ENCODE results near the gene UGT8.
"Not testable (repeated sequence)": the region's sequence is repeated elsewhere in the genome, so short reads cannot be mapped to it uniquely, and the experiment has no call there.

UGT8 gene

GRCh38 chr4:114603497-114603896 is 4.9 kb downstream of the UGT8 start:
- in situ Hi-C loops (cut with MboI; ENCODE audit: low sequenced_read_pairs) = no loop called here

- in situ Hi-C loops (cut with MboI; ENCODE audit: low sequenced_read_pairs) = no loop called here
Observed at GRCh38 chr4:114606245-114606644, 7.6 kb downstream of the UGT8 start.

- in situ Hi-C loops (cut with MboI; ENCODE audit: low sequenced_read_pairs) = no loop called here
Observed at GRCh38 chr4:114607056-114607455, 8.4 kb downstream of the UGT8 start.

DNA sequence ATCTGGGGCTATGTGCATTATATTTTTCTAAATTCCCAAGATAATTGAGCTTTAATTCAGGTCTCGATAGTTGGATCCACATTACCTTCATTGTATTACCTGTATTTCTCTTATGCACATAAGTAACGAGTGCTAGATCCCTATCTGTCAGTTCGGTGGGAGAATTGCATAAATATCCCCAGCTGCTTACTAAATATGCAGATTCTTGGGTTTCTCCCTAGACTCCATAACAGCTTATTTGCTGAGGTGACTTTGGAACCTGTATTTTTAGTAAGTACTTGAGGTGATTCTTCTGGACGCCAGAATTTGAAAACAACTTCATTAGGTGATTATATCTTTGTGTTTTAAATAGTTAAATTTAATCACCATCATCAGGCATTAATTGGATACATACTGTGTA is 15.0 kb downstream of the UGT8 start:
- in situ Hi-C loops (cut with MboI; ENCODE audit: low sequenced_read_pairs) = no loop called here

DNA sequence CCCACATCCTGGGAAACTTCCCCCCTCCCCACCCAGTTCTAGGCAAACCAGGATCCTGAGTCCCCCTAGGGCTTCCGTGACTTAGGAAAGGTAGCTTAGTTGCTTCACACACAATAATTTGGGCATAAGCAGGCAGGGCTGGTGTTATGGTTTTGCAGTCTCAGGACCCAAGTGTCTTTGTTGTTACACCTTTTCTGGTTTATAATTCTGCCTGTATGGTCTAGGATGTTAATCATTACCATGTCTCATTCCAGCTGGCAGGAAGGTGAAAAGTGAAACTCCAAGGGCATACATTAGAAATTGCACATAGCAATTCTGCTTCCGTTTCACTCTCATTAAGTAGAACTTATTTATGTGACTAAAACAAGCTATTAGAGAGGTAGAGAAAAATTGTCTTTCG is 16.8 kb downstream of the UGT8 start:
- in situ Hi-C loops (cut with MboI; ENCODE audit: low sequenced_read_pairs) = no loop called here

- in situ Hi-C loops (cut with MboI; ENCODE audit: low sequenced_read_pairs) = not testable (repeated sequence)
Observed at GRCh38 chr4:114616036-114616435, 17.4 kb downstream of the UGT8 start.

- in situ Hi-C loops (cut with MboI; ENCODE audit: low sequenced_read_pairs) = no loop called here
Observed at GRCh38 chr4:114626196-114626595, 27.6 kb downstream of the UGT8 start.

- in situ Hi-C loops (cut with MboI; ENCODE audit: low sequenced_read_pairs) = no loop called here
Observed at GRCh38 chr4:114636192-114636935, 37.8 kb downstream of the UGT8 start.

DNA sequence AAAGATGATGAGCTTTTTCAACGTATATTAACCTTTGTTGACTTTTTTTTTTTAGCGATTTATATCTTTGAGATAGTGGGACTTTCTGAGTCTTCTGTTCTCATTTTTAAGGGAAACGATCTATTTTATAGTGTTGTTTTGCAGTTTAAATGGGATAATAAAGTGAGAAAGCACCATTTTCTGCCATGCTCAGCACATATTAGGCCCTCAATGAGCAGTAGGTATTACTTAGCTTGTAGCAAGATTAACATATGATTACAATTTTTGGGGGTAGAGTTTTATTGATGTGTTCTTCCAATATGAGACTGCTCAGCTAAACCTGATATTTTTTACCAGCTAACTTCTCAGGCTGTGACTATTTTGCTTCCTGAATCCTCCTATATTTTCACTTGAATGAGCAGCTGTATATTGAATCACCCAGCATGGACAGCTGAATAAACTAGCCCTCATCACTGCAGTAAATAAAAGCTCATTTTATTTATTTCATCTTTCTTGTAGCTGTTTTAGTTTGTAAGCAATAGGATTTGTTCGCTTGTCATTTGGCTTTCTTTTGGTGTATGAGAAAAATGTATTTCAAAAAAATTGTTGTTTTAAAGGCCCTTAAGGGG is 43.7 kb downstream of the UGT8 start:
- in situ Hi-C loops (cut with MboI; ENCODE audit: low sequenced_read_pairs) = no loop called here

- in situ Hi-C loops (cut with MboI; ENCODE audit: low sequenced_read_pairs) = no loop called here
Observed at GRCh38 chr4:114649908-114650307, 51.3 kb downstream of the UGT8 start.

GRCh38 chr4:114653675-114654074 is 55.1 kb downstream of the UGT8 start:
- in situ Hi-C loops (cut with MboI; ENCODE audit: low sequenced_read_pairs) = no loop called here

- in situ Hi-C loops (cut with MboI; ENCODE audit: low sequenced_read_pairs) = no loop called here
Observed at GRCh38 chr4:114654592-114654991, 56.0 kb downstream of the UGT8 start.

DNA sequence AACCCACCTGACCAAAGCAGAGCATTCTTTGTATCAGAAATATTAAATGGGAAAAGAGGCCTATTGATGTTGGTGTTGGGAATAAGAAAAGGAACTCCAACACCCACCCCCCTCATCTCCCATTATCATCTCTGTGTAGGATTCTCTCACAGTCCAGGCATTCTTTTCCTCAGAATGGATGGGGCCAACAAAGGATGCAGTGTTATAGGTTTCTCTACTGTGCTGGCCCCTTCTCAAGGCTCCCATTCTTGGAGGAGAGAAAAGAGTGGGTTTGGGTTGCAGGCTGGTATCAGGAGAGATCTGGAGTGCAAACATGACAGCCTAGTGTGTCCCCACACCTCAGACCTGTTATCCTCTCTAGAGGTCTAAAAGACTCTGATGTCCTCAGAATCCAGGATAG is 59.6 kb downstream of the UGT8 start:
- in situ Hi-C loops (cut with MboI; ENCODE audit: low sequenced_read_pairs) = no loop called here

DNA sequence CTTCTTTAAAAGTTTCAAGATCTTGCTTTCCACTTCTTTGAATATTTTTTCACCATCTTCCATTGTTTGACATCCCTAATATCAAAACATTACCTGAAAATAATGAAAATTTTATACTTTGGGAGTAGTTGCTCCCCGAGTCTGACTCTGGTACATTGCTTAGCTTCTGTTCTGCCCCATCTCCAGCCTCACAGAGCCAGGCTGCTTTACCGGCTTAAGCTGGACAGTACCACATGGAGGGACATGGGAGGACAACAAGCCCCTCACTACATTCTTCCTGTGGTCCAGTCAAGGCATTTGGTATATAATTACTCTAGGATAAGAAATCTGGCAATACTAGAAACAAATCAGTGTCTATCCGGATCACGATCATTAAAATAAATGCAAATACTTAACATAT is 60.2 kb downstream of the UGT8 start:
- in situ Hi-C loops (cut with MboI; ENCODE audit: low sequenced_read_pairs) = no loop called here

- in situ Hi-C loops (cut with MboI; ENCODE audit: low sequenced_read_pairs) = no loop called here
Observed at GRCh38 chr4:114659386-114660008, 60.9 kb downstream of the UGT8 start.

DNA sequence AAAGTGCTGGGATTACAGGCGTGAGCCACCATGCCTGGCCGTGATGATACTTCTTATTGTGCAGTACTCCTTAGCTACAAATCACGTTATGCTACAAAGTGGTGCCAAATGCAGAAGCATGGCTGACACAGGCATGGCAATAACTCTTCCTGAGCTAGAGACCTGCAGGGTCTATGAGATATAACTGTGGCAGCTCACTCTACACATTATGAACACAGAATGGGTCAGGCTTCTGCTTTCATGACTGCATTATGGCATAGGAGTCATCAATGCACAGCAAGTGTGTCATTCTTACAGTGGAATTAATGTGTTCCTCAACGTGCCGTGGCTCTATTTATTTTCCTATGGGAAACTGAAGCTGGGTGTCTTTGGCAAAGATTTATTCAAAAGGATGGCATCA is 64.5 kb downstream of the UGT8 start:
- in situ Hi-C loops (cut with MboI; ENCODE audit: low sequenced_read_pairs) = no loop called here

DNA sequence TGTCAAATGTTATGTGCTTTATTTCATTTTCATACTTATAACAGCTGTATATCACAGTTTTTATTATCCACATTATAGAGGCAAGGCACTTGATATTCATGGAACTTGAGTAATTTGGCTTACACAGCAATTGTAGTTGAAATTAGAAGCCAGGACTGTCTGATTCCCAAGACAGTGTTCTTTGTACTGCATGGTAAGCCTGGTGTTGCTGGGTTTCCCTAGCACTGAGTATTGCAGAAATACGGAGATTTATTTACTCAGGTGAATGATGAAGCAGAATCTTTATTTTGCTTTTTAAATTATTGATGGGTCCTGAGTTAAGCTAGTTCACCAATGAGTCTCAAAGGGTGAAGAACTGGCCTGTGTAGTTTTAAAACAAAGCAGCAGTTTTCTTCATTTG is 70.0 kb downstream of the UGT8 start:
- in situ Hi-C loops (cut with MboI; ENCODE audit: low sequenced_read_pairs) = no loop called here

DNA sequence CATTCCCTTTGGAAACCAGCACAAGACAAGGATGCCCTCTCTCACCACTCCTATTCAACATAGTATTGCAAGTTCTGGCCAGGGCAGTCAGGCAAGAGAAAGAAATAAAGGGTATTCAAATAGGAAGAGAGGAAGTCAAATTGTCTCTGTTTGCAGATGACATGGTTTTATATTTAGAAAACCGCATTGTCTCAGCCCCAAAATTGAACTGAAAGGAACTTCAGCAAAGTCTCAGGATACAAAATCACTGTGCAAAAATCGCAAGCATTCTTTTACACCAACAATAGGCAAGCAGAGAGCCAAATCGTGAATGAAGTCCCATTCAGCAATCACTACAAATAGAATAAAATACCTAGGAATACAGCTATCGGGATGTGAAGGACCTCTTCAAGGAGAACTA is 72.1 kb downstream of the UGT8 start:
- in situ Hi-C loops (cut with MboI; ENCODE audit: low sequenced_read_pairs) = not testable (repeated sequence)

- in situ Hi-C loops (cut with MboI; ENCODE audit: low sequenced_read_pairs) = no loop called here
Observed at GRCh38 chr4:114673306-114673705, 74.7 kb downstream of the UGT8 start.

GRCh38 chr4:114674080-114674479 is 75.5 kb downstream of the UGT8 start:
- in situ Hi-C loops (cut with MboI; ENCODE audit: low sequenced_read_pairs) = no loop called here

GRCh38 chr4:114677346-114677979 is 78.9 kb downstream of the UGT8 start:
- in situ Hi-C loops (cut with MboI; ENCODE audit: low sequenced_read_pairs) = no loop called here

DNA sequence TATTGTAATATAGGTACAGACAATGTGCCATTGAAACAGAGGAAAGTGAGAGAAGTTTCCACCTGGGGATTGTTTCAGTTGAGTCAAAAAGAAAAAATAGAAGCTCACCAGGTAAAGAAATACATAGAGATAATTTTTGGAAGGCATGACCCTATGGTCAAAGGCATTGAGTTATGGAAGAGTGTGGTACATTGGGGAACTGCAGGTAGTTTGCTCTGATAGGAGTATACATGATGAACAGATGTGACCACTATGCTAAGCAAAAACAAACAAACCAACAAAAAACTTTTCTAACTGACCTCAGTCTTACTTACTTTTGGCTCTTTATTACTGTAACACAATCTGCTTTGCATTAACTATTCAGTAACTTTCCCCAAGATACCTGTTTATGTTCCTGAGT is 85.9 kb downstream of the UGT8 start:
- in situ Hi-C loops (cut with MboI; ENCODE audit: low sequenced_read_pairs) = no loop called here

Measured in HL-60/S4 treated with retinoic acid at 250 ng/mL for 4 days and 3 days (cell line).